ENCODE measurements around the gene COPG2.
"Not testable (repeated sequence)": the region's sequence is repeated elsewhere in the genome, so short reads cannot be mapped to it uniquely, and the experiment has no call there.

COPG2 gene

DNA sequence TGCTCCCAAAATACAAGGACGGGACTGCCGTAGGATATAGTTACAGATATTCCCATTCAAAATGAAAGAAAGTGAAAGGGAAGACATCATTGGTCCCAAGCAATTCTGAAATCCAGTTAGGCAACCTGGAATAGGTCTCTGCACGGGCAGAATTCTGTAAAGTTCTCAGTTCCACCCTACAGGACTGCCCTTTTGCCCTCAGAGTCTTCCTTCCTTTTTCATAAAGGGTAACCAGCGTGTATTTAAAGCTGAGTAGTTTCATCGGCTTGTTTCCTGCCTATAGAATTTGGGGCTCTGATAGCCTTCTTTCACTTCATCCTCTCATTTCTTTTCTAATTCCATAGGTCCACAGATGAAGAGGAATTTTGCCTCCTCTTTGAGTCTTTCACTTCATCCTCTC, 20.0 kb downstream of the COPG2 start:
- no peak for DNase-seq

- no peak for DNase-seq
Observed at GRCh38 chr7:130642383-130642782, 26.2 kb downstream of the COPG2 start.

DNA sequence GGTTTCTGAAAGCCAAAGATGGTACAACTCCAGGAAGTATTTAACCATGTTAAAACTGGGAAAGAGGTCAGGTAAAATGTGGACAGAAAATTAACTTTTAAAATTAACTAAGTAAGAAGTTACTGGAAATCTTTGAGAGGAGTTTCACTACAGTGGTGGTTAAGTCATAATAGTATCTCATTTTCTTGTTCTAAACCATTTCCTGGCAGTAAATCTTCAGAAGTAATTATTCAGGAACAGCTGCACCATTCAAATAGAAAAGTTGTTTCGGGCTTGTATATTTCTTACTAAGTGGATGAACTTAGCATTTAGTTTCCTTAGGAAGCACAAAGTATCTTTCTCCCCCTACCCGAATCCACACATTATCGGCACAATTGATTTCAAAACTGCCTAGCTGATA, 27.1 kb downstream of the COPG2 start:
- no peak for DNase-seq

GRCh38 chr7:130641040-130641439, 27.5 kb downstream of the COPG2 start:
- no peak for DNase-seq

DNA sequence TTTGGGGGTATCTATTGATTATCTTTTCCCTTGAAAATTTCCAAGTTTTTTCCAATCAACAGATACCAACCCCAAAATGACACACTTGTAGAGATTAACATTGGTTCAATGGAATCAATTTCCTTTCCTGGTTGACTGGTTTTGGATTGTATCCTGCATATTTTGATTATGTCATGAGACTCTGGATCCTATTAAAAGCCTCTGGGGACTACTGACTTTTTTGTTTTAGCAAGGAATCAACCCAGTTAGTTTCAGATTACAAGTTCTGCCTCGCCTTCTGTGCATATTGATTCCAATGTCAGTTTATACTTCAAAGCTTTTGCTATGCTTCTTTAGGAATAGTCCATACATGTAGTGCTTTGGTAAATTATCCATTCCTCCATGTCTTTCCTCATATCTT, 29.2 kb downstream of the COPG2 start:
- no peak for DNase-seq

DNA sequence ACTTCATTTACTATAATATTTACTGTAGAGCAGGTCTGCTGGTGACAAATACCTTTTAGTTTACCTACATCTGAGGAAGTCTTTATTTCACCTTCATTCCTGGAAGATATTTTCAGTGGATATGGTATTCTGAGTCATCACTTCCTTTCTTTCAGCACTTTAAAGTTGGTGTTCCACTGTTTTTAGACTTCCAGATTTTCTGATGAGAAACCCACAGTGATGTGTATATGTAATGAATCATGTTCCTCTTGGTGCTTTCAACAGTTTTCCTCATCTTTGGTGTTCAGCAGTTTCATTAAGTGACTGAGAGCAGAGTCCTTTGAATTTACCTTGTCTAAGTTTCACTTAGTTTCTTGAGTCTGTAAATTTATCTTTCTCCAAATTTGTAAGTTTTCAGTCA, 36.4 kb downstream of the COPG2 start:
- no peak for DNase-seq

GRCh38 chr7:130628901-130629300, 39.6 kb downstream of the COPG2 start:
- no peak for DNase-seq

GRCh38 chr7:130627775-130628174, 40.8 kb downstream of the COPG2 start:
- DNase-seq = no peak

GRCh38 chr7:130622866-130623265, 45.7 kb downstream of the COPG2 start:
- no peak for DNase-seq

- no peak for DNase-seq
Observed at GRCh38 chr7:130615583-130615982, 53.0 kb downstream of the COPG2 start.

GRCh38 chr7:130614449-130614848, 54.1 kb downstream of the COPG2 start:
- DNase-seq = no peak

DNA sequence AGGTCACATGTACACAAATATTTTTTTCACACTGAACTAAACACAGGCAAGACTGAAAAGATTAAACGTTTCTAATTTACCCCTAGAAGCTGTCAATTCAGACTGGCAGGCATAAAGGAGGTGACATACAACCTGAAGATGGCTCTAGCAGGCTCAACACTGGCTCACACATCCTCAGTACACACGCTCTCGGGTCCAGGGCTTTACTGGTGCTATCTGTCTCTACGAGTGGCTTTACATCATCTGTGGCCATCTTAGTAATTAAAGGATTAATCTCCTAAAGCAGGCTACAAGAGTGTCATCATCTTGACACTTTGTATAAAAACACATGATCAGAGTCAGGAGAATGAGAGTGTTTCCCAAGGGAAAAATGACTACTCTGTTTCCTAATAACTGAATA, 57.3 kb downstream of the COPG2 start:
- no peak for DNase-seq

GRCh38 chr7:130607066-130607465, 61.5 kb downstream of the COPG2 start:
- DNase-seq = not testable (repeated sequence)

GRCh38 chr7:130606161-130606560, 62.4 kb downstream of the COPG2 start:
- DNase-seq = no peak

GRCh38 chr7:130598056-130598455, 70.5 kb downstream of the COPG2 start:
- DNase-seq = peak; percentile 14

DNA sequence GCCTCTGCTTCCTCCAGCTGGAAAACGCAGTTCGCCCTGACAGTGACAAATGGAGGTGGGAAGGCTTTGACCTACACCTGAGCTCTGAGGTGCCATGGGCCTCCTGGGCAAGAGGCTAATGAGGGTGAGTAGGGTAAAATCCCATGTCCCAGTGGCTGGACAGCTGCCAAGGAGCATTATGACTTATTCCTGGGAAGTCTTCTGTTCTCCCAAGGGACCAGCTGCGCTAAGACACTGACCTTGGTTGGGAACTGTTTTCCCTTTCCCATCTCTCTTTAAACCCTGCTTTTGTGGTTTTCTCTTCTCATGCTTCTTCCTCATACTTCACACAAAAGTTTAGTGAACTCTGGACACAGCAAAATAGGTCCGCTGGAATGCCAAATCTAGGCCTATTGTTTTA, 72.6 kb downstream of the COPG2 start:
- no peak for DNase-seq

DNA sequence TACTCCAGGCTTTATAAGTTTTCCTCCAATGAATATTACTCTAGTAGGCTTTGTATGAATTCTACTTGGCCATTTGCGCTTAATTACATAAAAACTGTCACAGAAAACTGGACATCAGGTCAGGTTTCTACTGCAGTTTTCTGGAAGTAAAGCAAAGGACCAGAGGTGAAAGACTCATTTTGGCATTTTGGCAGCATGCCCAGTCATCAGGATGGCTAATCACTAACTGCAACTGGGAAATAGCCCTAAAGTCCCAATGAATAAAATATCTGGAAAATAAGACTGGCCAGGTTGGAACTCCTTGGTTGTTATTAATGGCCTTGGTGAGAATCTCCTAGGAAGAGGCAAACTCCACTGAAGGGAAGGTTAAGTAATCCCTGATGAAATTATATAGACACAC, 75.5 kb downstream of the COPG2 start:
- no peak for DNase-seq

GRCh38 chr7:130591464-130591863, 77.1 kb downstream of the COPG2 start:
- not testable (repeated sequence) for DNase-seq

- DNase-seq = not testable (repeated sequence)
Observed at GRCh38 chr7:130585932-130586331, 82.6 kb downstream of the COPG2 start.

DNA sequence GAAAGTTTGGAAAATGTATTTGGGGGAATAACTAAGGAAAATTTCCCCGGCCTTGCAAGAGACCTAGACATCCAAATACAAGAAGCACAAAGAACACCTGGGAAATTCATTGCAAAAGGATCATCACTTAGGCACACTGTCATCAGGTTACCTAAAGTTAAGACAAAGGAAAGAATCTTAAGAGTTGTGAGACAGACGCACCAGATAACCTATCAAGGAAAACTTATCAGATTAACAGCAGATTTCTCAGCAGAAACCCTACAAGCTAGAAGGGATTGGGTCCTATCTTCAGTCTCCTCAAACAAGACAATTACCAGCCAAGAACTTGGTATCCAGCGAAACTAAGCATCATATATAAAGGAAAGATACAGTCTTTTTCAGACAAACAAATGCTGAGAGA, 93.4 kb downstream of the COPG2 start:
- not testable (repeated sequence) for DNase-seq

GRCh38 chr7:130570144-130570543, 98.4 kb downstream of the COPG2 start:
- not testable (repeated sequence) for DNase-seq

DNA sequence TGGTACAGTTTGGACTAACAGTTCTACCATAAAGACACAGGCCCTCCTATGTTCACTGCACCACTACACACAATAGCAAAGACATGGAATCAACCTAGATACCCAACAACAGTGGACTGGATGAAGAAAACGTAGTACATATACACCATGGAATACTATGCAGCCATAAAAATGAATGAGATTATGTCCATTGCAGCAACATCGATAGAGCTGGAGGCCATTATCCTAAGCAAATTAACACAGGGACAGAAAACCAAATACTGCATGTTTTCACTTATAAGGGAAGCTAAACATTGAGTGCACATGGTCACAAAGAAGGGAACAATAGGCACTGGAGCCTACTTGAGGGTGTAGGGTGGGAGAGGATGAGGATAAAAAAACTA, 101.7 kb downstream of the COPG2 start:
- DNase-seq = no peak

DNA sequence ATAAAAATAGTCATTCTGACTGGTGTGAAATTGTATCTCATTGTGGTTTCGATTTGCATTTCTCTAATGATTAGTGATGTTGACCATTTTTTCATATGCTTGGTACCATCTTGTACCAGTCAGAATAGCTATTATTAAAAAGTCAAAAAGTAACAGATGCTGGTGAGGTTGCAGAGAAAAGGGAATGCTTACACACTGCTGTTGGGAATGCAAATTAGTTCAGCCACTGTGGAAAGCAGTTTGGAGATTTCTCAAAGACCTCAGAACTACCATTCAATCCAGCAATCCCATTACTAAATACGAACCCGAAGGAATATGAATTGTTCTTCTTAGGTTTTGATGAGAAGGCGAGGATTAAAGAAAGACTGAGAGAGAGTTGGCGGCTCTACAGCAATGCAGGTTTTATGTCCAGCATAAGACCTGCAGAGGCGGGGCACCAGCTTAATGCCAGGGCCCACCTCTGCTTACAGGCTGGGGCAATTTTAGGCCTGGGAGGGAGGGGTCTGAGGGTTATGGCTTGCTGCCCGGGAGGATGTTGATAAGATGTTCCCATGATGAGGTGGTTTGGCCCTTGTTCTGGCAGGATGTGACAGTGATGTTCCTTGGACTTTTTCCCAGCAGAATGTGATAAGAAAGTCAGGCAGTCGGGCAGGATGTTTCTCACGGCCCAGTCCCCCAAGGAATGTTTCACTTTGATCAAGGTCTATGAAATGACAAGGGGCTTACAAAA, 102.2 kb downstream of the COPG2 start:
- no peak for DNase-seq

DNA sequence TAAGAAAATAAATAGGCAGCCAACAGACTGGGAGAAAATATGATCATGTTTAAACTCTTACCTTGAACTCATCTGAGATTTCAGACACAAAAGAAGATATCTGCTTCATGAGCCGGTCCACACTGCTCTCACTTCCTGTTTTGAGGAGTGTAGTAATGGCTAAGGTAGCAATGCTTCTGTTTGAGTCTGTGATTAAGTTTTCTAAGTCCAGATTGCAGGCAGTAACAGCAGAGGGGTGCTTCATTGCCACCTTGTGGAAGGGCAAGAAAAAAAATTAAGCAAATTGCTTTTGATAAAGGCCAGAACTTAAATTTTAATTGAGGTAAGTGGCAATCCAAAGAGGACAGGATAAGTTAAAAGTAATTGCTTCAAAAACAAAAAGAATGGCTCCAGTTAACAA, 107.6 kb downstream of the COPG2 start:
- DNase-seq = no peak

DNA sequence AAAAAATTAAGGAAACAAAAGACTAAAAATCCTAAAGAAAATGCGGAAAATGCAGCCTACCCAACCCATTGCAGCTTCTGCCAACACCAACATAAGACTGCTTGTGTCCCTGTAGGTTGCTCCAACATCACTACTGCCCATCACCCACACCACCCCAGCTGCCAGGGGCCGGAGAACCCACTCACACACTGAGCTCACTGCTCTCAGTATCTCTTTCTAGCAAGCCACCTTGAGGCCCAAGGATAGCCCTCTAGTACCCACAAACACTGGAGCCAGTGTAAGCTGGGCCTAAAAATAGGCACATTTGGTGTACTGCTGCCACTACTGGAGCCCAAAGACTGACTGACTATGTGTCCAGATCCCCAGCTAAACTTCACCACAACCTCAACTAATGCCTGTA, 109.4 kb downstream of the COPG2 start:
- DNase-seq = no peak
